ENCODE measurements around the gene S100A8.
A peak's percentile ranks its signal among the peaks of the same experiment; 100 is the strongest.
"Not testable (repeated sequence)": the region's sequence is repeated elsewhere in the genome, so short reads cannot be mapped to it uniquely, and the experiment has no call there.

The S100A8 gene

DNA sequence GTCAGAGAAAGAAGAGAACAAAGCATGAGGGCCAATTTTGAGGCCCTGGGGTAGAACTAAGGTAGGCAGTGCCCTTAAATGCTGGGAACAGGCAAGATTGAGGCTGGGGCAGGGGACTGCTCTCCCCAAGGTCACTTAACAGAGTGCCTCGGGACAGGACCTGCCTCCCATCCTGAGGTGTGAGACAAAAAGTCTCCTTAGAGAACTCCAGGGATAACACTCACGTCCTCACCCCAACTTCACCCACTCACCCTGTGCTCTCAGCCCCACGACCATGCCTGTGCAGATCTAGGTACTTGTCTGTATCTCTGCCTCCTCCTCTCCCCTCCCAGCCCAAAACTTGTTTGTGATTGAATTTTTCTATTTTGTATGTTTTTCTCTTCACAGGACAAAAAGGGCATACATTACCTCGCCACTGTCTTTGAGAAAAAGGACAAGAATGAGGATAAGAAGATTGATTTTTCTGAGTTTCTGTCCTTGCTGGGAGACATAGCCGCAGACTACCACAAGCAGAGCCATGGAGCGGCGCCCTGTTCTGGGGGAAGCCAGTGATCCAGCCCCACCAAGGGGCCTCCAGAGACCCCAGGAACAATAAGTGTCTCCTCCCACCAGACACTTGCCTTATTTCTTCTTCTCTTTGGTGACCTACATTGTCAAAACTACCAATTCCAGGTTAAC, 28.0 kb upstream of the S100A8 start:
- H3K4me3 ChIP-seq (ENCODE audit: low read length); DNase-seq (ENCODE audit: low read depth, low spot score): not testable (repeated sequence)

DNA sequence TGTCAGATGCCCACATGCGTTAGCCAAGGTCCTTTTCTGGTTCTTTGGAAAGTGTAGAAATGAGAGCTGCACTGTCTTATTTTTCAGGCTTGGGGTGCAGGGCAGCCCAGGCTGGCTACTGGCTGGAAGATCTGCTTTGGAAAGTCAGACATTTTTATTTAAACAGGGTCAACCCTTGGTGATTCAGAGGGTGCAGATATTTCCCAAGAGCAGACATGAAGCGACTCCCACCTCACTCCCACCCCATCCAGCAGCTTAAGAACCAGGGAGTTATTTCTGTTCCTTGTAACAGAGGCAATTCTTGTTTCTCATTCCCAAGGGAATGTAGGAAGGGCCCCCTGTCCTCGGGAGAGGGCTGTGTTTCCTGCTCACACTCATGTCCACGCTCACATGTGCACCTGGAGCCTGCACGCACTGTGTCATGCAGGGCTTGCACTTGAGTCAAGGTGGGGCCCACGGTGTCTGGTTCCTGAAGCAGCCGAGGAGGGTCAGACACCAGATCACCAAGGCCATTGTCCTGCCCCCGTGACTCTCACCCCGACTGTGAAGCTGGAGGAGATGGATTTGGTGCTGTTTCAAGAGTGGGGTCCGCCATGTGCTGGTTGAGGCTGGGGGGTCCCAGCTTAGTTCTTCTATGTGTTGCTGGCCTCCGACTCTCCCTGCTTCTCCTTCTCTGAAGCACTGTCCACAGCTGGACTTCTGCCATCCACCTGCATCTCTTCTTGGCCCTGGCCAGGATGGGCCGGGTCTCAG, 26.4 kb upstream of the S100A8 start:
- no peak overlapping the region for H3K4me3 ChIP-seq (ENCODE audit: low read length)
- DNase-seq (ENCODE audit: low read depth, low spot score): no peak

DNA sequence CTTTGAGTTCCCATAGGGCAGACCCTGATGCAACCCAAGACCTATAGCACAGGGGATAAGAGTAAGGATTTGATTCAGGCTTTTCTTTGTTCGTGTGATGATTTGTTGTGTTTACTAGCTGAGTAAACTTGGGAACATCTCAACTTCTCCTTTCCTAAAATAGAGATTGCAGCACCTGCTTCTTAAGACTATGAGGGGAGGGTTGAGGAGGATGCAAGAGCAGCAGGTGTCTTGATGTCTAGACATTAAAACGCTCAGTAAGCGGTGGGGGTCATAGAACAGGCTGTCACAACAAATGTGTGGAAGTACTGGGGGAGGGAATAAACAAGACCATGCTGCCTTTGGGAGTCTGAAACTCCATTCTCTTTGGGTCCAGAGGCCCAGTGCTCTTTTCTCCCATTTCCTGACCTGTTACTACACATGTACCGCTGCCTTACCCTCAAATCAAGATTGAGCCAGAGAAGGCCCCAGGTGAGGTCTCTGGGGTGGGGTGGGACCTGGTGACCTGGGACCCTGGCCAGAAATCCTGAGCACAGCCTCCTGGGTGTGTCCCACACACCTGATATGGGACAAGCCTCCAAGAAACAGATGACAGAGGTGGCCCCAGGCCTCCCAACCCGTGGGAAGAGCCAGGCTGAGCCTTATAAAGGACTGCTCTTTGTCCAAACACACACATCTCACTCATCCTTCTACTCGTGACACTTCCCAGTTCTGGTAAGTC, 25.1 kb upstream of the S100A8 start, which contains the start of gene S100A7A:
TSS of gene S100A7A (plus strand) at position 671 of the 721 bp plus-strand sequence. CDS start 1,563 bp downstream, outside the sequence.
- no peak within 1 kb of the TSS for H3K4me3 ChIP-seq (ENCODE audit: low read length)
- DNase-seq (ENCODE audit: low read depth, low spot score): no peak

DNA sequence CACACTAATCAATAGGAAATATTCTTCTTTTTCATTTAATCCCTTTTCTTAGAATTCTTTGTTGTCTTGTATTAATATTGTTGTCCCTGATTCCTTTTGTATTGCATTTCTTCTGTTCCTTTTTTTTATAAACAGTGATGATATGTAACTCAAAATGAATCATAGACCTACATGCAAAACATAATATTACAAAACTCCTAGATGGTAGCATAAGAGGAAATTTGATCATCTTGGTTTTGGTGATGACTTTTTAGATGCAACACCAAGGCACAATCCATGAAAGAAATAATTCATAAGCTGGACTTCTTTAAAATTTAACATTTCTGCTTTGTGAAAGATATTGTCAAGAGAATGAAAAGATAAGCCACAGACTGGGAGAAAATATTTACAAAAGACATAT, 23.1 kb upstream of the S100A8 start:
- H3K4me3 ChIP-seq (ENCODE audit: low read length); DNase-seq (ENCODE audit: low read depth, low spot score): not testable (repeated sequence)

DNA sequence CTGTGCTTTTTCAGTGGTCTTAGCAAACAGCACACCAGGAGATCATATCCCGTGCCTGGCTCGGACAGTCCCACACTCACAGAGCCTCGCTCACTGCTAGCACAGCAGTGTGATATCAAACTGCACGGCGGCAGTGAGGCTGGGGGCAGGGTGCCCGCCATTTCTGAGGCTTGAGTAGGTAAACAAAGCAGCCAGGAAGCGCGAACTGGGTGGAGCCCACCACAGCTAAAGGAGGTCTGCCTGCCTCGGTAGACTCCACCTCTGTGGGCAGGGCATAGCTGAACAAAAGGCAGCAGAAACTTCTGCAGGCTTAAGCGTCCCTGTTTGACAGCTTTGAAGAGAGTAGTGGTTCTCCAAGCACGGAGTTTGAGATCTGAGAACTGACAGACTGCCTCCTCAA, 16.4 kb upstream of the S100A8 start:
- peak; percentile 42 for DNase-seq (ENCODE audit: low read depth, low spot score)
- not testable (repeated sequence) for H3K4me3 ChIP-seq (ENCODE audit: low read length)

DNA sequence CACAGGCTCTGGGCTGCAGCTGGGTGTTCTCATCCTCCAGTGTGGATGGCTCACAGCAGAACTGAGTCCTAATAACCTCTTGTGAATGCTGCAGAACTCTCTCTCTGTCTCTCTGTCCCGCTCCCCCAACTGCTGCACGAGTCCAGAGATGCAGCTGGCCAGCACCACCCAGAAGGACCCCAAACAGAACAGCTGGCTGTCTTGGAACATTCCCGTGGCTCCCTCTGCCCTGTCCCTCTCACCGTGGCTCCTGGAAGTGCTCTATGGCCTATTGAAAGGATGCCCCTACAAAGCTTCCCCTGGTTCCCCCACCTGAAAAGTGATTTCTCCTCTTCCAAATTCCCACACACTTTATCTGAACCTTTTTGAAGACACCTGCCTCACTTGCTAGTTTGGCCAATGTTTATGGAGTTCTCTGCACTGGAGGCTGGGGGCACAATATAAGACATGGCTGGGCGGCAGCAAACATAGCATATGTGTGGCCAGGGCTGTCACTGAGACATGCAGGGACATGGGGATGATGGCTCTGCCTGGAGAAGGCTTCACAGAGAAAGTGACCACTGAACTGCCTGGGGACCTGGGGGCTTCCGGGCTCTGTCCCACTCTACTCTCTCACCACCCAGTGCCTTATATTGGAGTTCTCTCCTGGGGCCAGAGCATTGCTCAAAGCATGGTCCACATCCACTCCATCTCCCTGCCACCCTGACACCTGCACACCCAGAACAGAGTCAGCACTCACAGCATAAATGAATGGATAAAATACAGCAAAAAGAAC, 15.1 kb upstream of the S100A8 start:
- DNase-seq (ENCODE audit: low read depth, low spot score); H3K4me3 ChIP-seq (ENCODE audit: low read length): not testable (repeated sequence)

DNA sequence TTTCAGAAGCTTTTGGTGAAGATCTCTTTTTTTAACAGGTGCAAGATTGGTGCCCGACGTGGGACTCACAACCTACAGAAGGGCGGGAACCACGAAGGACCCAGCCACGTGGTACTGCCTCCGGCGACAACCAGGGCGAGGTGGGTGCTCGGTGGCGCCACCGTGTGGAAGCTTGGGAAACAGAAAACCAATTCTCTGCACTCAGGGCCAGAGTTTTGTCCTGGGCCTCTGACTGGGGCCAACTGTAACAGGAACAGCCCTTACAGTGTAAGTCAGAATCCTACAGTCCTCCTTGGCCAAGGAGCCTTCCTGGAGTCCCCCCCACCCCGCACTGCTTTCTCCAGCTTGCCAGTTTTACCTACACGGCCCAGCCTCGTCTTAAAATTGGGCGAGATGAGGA, 13.9 kb upstream of the S100A8 start:
- peak; percentile 49 for DNase-seq (ENCODE audit: low read depth, low spot score)
- no peak overlapping the region for H3K4me3 ChIP-seq (ENCODE audit: low read length)

DNA sequence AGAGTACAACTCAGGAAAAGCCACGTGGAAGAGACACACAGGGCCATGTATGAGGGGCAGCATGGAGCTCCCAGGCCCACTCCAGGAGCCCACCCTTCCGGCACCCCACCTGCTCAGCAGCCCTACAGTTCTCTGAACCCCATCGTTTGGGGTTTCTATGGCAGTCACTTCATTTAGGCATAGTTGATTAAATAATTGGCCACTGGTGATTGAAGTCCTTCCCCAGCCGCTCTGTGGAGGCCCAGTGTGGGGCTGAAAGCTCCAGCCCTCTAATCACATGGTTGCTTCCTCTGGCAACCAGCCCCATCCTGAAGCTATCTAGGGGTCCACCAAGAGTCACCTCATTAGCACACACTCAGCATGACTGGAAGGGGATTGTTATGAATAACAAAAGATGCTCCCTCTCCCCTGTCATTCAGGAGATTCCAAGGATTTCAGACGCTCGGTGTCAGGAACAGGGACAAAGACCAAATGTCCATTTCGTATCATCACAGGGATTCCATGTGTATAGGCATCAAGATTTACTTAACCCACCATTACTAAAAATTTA, 13.3 kb upstream of the S100A8 start:
- no peak for DNase-seq (ENCODE audit: low read depth, low spot score)
- H3K4me3 ChIP-seq (ENCODE audit: low read length): no peak overlapping the region

DNA sequence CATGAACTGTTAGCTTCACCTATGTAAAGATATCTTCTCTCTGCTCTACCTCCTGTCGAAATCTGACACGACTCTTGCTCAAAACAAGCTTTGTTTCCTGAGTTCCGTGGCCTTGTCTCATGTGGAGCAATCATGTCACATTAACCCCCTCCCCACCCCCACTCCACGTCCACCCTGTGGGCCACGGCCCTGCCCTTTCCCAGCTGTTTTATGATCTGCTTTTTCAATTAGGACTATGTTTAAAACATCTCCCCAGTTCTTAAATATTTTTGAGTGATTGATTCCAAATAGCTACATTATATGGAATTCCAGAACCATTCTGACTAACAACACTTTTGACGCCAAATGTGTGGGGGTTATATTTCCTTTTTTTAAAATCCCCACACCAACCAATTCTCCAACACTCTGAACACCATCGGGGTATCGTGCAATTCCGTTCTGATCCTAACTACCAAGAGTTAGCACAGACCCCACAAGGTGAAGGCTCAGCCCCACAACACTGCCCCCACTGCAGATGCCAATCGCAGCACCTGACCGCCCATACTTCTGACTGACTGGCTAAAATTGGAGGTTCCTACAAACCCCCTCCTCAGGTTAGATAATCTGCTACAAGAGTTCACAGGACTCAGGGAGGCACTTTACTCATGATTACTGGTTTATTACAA, 12.7 kb upstream of the S100A8 start:
- DNase-seq (ENCODE audit: low read depth, low spot score): no peak

DNA sequence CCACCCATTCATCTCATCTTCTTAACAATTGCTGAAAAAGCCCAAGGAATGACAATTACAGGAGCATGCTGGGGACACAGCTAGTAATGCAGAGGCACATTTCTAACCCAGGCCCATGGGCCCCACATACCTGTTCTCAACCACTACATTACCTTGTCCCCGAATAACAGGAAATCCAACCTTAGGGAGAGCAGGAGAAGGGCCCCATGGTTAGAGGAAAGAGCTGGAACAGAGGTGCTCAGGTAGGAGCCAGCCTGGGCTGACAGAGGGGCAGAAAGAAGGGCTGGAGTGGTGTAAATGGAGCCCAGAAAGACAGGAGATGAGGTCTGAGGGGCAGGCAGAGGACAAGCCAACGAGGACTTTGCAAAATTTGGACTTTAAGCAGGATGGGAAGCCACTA, 11.4 kb upstream of the S100A8 start:
- no peak for DNase-seq (ENCODE audit: low read depth, low spot score)
- H3K4me3 ChIP-seq (ENCODE audit: low read length): no peak overlapping the region

More for the DNA sequence above, 12.7 kb upstream of the S100A8 start:
- H3K4me3 ChIP-seq (ENCODE audit: low read length): no peak overlapping the region

DNA sequence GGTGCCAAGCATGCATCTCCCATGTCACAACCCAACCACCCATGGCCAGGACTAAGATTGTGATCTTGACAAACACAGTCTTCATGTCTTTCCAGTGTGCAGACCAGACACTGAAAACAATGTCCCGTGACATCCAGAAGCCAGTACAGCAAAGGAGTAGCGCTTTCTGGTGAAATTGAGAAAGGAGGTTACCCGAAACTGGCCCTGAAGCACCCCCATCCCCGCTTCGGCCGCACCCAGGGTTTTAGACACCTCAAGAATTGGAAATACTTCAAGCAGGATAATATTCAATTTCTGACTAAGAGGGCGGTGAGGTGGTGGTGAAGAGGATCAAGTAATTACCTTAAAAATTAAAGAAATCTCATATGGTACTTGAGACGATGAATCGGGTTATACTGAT, 10.6 kb upstream of the S100A8 start:
- no peak overlapping the region for H3K4me3 ChIP-seq (ENCODE audit: low read length)
- DNase-seq (ENCODE audit: low read depth, low spot score): no peak

DNA sequence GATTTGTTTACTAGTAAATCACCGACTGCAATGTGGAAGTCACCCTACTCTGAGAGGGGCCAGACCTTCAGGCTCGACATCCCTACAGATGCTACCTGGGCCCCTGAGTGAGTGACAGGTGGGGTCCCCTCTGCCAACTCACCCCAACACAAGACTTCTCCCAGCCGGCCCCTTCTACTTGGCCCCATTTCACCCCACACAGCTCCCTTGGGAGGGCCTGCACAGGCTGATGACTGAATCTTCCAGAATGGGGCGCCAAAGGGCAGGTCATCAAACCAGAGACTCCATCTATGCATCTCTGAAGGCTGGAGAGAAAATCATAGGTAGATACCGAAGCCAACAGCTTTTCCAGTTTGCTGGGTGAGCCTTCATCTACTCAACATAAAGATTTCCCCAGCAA, 9.4 kb upstream of the S100A8 start:
- no peak overlapping the region for H3K4me3 ChIP-seq (ENCODE audit: low read length)
- DNase-seq (ENCODE audit: low read depth, low spot score): no peak

DNA sequence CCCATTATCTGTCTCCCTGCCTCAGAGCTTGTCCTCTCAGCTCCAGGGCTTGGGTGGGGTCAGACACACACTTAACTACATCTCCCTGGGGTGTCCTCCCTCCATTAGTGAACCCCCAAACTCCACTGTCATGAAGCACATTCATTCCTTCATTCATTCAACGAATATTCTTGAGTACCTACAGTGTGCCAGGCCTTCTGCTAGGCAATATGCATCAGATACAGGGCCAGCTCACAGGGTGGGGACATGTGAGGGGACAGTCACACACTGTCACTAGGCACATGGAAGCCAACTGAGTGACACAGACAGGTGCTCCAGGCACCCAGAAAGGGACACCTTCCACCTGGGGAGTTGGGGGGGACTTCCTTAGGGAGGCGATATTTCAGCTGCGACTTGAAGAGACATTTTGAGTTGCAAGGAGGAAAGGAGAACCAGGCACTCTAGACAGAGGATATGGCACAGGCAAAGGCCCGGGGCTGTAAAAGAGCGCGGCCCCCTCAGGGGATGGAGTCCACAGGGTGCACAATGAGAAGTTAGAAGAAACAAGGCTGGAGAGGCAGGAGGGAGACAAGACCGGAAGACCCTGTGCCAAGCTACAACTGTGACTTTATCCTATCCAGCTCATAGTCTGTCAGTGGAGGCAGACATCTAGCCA, 8.7 kb upstream of the S100A8 start:
- DNase-seq (ENCODE audit: low read depth, low spot score): no peak

DNA sequence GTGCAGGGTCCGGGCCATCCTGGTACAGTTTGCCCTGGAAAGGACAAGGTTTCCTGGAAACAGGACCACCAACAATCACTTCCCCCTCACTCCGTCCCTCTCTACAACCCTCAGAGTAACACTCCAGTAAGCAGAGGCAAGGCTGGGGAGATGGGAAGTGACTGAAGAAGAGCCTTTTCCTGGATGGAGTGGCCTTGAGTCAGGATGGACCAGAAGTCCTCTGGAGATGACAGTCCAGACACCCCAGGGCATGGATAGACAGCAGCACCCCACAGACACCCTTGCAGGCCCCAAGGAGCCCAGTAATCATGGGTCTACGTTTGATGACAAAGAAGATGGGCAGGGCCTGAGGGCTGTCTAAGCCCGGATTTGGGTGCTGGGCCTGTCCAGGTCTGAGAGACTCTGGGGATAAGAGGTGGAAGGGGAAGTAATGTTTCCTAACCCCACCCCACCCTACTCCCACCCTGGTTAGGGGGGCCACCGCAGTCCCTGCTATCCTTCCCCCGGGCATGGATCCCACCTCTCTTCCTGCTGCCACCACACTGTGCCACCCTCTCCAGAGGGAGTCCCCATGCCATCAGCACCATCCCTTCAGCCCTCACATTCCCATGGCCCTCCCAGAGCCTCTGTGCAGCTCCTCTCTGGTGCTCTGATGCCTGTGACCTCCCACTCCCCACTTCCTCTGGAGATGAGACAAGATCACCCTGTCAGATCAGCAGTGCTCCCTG, 7.2 kb upstream of the S100A8 start:
- DNase-seq (ENCODE audit: low read depth, low spot score): no peak
- no peak overlapping the region for H3K4me3 ChIP-seq (ENCODE audit: low read length)

More for the DNA sequence above, 8.7 kb upstream of the S100A8 start:
- no peak overlapping the region for H3K4me3 ChIP-seq (ENCODE audit: low read length)

DNA sequence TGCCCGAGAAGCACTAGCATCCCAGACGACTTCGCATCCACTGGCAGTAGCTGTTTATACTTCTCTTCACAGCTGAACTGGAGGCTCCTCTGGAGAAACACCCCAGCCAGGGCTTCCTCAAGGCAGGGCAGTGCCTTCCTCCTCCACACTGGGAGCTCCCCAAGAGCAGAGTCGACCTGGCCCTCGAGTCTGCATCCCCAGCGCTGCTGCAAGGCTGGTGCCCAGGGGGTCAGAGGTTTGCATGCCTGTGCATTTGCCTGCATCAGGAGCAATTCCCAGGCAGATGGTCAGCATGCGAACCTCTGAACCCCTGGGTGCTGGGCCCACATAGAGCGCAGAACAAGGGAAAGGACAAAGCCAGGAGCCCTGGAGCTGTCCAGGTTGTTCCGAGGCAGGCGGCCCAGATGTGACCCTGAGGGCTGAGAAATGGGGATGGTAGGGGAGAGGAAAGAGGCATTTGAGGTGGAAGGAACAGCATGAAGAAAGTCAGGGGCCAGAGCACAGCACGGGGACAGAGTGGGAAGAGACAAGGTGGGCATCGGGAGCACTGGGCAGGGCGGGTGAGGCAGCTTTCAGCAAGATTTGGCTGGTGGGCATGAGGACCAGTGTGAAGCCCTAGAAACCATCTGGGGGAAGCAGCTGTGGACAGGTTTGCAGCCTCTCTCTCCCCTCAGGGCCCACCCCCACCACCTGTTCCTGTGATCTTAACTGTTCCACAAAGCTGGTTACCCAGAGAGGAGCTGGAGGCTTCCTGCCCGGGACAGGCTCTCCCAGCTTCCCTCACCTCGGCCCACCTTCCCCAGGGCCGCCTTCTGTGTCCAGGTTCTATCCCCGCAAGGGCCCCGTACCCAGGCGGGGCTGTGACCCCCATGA, 6.4 kb upstream of the S100A8 start:
- no peak overlapping the region for H3K4me3 ChIP-seq (ENCODE audit: low read length)
- no peak for DNase-seq (ENCODE audit: low read depth, low spot score)

DNA sequence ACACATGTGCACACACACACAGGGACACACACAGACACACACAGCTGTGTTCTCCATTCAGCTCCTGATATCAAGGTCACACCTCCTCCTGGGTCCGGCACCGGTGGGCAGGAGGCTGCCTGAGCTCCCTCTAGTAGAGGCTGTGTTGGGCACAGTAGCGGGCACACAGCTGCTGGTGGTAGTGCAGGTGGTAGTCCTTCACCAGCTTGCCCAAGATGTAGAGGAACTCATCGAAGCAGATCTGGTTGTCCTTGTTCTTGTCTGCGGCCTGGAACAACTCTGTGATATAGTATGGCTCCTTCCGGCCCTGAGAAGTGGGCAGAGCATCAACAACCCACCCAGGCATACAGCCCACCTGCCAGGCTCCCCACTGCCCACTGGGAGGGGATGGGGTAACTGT, 5.6 kb upstream of the S100A8 start:
- H3K4me3 ChIP-seq (ENCODE audit: low read length): no peak overlapping the region
- DNase-seq (ENCODE audit: low read depth, low spot score): no peak

DNA sequence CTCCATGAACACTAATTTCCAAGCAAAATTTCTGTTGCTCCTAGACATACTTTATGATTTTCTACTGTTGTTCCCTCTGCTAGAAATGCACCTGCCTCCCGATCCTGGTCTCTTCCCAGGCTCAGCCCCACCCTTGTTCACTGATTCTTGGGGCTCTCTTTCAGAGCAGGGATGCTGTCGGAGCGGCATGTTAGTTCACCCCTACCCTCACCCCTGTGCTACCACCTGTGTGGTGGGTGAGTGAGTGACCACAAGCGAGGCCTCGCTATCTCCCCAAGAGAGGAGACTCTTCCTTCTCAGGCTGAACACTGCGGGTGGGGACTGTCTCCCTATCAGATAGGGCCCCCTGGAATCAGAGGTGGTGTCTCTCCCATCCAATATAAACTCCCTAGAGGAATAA, 4.9 kb upstream of the S100A8 start:
- H3K4me3 ChIP-seq (ENCODE audit: low read length): no peak overlapping the region
- no peak for DNase-seq (ENCODE audit: low read depth, low spot score)

All from Jurkat, Clone E6-1 (cell line).